Gastrocnemius medialis (tissue), 4 donors: ENCODE measurements around the gene CYP4X1. TPM values are rescaled to one million over a fixed set of nuclear protein-coding genes. Genes with fewer than 3 reads are reported as not detected.
"Not testable (repeated sequence)": the region's sequence is repeated elsewhere in the genome, so short reads cannot be mapped to it uniquely, and the experiment has no call there.

Experiments
- ATAC-seq, 2 donors: fragments of 150-250 bp; one replicate each; pipeline ENCODE4 v1.9.1; 2016
- DNase-seq, 2 donors: peaks; one replicate each; pipeline ENCODE4 v3.0.0-alpha.2; 2019
- H3K27ac ChIP-seq, 4 donors: fragments of 200-600 bp; sonication (generic); 1 replicate in 1 of 4; 2 replicates in 3 of 4; pipeline ENCODE4 v1.5.1; 2016 to 2018; ENCODE audit warnings: mild to moderate bottlenecking in 2 of 4, moderate library complexity in 1 of 4
- H3K27me3 ChIP-seq, 3 donors: fragments of 200-600 bp; sonication (generic) in 2 of 3; 1 replicate in 1 of 3; 2 replicates in 2 of 3; pipeline versions ENCODE4 v1.5.1 to v1.6.0; 2016 to 2019; ENCODE audit warnings: mild to moderate bottlenecking in 1 of 3, moderate library complexity in 1 of 3
- H3K36me3 ChIP-seq, 2 donors: fragments of 200-600 bp; sonication (generic) in 1 of 2; one replicate each; pipeline ENCODE4 v1.5.1; 2017 to 2018
- H3K4me1 ChIP-seq, 2 donors: fragments of 200-600 bp; sonication (generic) in 1 of 2; one replicate each; pipeline ENCODE4 v1.5.1; 2016 to 2017; ENCODE audit warnings: mild to moderate bottlenecking in 2 of 2
- H3K4me3 ChIP-seq, 4 donors: fragments of 200-600 bp; sonication (generic) in 3 of 4; 1 replicate in 1 of 4; 2 replicates in 3 of 4; pipeline ENCODE4 v1.5.1; 2016 to 2019; ENCODE audit warnings: mild to moderate bottlenecking in 2 of 4
- H3K9me3 ChIP-seq, 3 donors: fragments of 200-600 bp; sonication (generic) in 2 of 3; 1 replicate in 1 of 3; 2 replicates in 2 of 3; pipeline ENCODE4 v1.5.1; 2016 to 2019
- CTCF ChIP-seq, 5 experiments: fragments of 450-650 bp in 3 of 5; fragments of 200-600 bp in 2 of 5; sonication (generic) in 2 of 5; IDR thresholded peaks in 4 of 5; conservative IDR thresholded peaks in 1 of 5; 1 replicate in 4 of 5; 2 replicates in 1 of 5; pipeline ENCODE4 v1.5.1; 2016 to 2019; ENCODE audit warnings: antibody characterized with exemption in 5 of 5, mild to moderate bottlenecking in 3 of 5, moderate library complexity in 3 of 5
- in situ Hi-C, 4 donors: fragments of 200-750 bp; cut with MboI; loops; one replicate each; pipeline versions ENCODE4 v1.15.0 to v1.8.0; 2017; ENCODE audit warnings: low sequenced_read_pairs in 4 of 4
- intact Hi-C: fragments of 100-400 bp; cut with DNase I; formaldehyde crosslinking; loops from one replicate; pipeline ENCODE4 v1.15.1; 2023; ENCODE audit warnings: low total_unique reads
- total RNA-seq, 4 donors: library from RNA; depleted of rRNA; stranded (reverse); fragments of >200 nt; gene quantifications; one replicate each; pipeline versions ENCODE4 v1.1.0 to v1.2.3, GENCODE V29; 2016

Gene CYP4X1
- total RNA-seq, 4 donors from 2014 or later, result 0.90 to 3.6 (median 2.6) TPM

GRCh38 chr1:47089356-47089755 lies 65.9 kb downstream of the CYP4X1 start:
- DNase-seq, H3K4me3 ChIP-seq, H3K36me3 ChIP-seq, ATAC-seq, H3K4me1 ChIP-seq, intact Hi-C loops, in situ Hi-C loops, H3K27me3 ChIP-seq, H3K9me3 ChIP-seq, H3K27ac ChIP-seq: not testable (repeated sequence)
- TF ChIP-seq CTCF (IDR thresholded peaks at IDR 0.05 in 4 of 5, conservative IDR thresholded peaks at IDR 0.05 in 1 of 5), result peak in 4 of 5 experiments; percentile 27 to 57 (median 50)

GRCh38 chr1:47091476-47091875 lies 68.0 kb downstream of the CYP4X1 start:
- in situ Hi-C loops, intact Hi-C loops, H3K27me3 ChIP-seq, H3K36me3 ChIP-seq, DNase-seq, H3K4me1 ChIP-seq, H3K9me3 ChIP-seq, H3K27ac ChIP-seq, ATAC-seq, H3K4me3 ChIP-seq: not testable (repeated sequence)
- TF ChIP-seq CTCF (IDR thresholded peaks at IDR 0.05 in 4 of 5, conservative IDR thresholded peaks at IDR 0.05 in 1 of 5), result peak in 1 of 5 experiments; percentile 13

Other genes starting within 250 kb of the CYP4X1 start
- 10 to 100 TPM; 57.3 to 97.4 (median 70.0) TPM for gene CYP4B1, start 224.6 kb upstream of the CYP4X1 start, total RNA-seq
- under 1 TPM in 1 of 4 donors, not detected in 3; 0.91 TPM for gene CYP4A11, start 82.2 kb upstream of the CYP4X1 start, total RNA-seq
- gene CYP4Z1, start 43.6 kb downstream of the CYP4X1 start, total RNA-seq, result 1 to 10 TPM in 1 of 4 donors, under 1 TPM in 3; 0.26 to 2.1 (median 0.55) TPM
- gene CYP4A22, start 113.8 kb downstream of the CYP4X1 start, total RNA-seq, result under 1 TPM in 3 of 4 donors, not detected in 1; 0.20 to 0.47 (median 0.32) TPM
- gene PDZK1IP1, start 166.4 kb downstream of the CYP4X1 start, total RNA-seq, result 10 to 100 TPM in 1 of 4 donors, 1 to 10 TPM in 2, not detected in 1; 1.8 to 10.9 (median 3.9) TPM
- gene TAL1, start 208.6 kb downstream of the CYP4X1 start, total RNA-seq, result 1 to 10 TPM in 1 of 4 donors, under 1 TPM in 3; 0.59 to 1.6 (median 0.70) TPM